Uterus (tissue), 2 donors: ENCODE measurements around the gene SMCO3.

ENCODE experiments used
- CTCF ChIP-seq, 4 experiments: fragments of 200-600 bp in 2 of 4; fragments of 450-650 bp in 2 of 4; sonication (generic) in 2 of 4; IDR thresholded peaks; one replicate each; pipeline ENCODE4 v1.5.1; 2016 to 2019; ENCODE audit warnings: antibody characterized with exemption in 4 of 4, mild to moderate bottlenecking in 2 of 4, moderate library complexity in 1 of 4
- POLR2A ChIP-seq, 2 donors: fragments of 450-650 bp; IDR thresholded peaks; one replicate each; pipeline ENCODE4 v1.6.1; 2016; ENCODE audit warnings: antibody characterized with exemption in 2 of 2, mild to moderate bottlenecking in 1 of 2, moderate library complexity in 1 of 2

- no peak for TF ChIP-seq CTCF (IDR thresholded peaks at IDR 0.05)
- no peak for TF ChIP-seq POLR2A (IDR thresholded peaks at IDR 0.05)
These were observed 11.7 kb downstream of the SMCO3 start for GRCh38 chr12:14802247-14802646.
